Measurements from ENCODE around the gene SARNP. TPM values are rescaled to one million over a fixed set of nuclear protein-coding genes. Genes with fewer than 3 reads are reported as not detected.

The SARNP gene
- total RNA-seq, 5 donors from 2014 or later (not counting 1 experiment from before 2014, with no cell fraction given) = 36.9 to 50.3 (median 46.8) TPM

- H3K36me3 ChIP-seq (ENCODE audit: control insufficient read depth in 2 of 2, extremely low read depth in 1 of 2, insufficient read depth in 1 of 2, low read length in 1 of 2) = peaks cover 0 to 9% of the 10 kb centered on the region in 2 donors
- CTCF ChIA-PET = interaction anchor here (1.2 to 3.7 kb wide), 6 partner anchors 13 to 143 kb away, joined by 4 to 62 read pairs (median 8); partner anchors contain the start of genes ORMDL2 (in 1 of the 2), PYM1 (in 1 of the 2), RAB5B (in 1 of the 2) and SARNP (in 1 of the 2)
- peak overlapping the region; percentile 88 to 90 for H3K27ac Mint-ChIP-seq
- POLR2A ChIA-PET = interaction anchor here (0.6 to 4.2 kb wide), 6 partner anchors 9 to 293 kb away, joined by 3 to 84 read pairs (median 4); partner anchors contain the start of genes ORMDL2 (in 2 of the 2) and SARNP (in 2 of the 2)
- H3K9me3 ChIP-seq = no peaks in the 10 kb centered on the region
- ATAC-seq (replicated peaks in 1 of 4) = peak in 1 of 4 experiments; percentile 11
- 0% methylated on average over 10 of the region's 23 CpGs for WGBS (ENCODE audit: insufficient coverage)
- H3K27me3 ChIP-seq (replicated peaks in 1 of 2; ENCODE audit: control insufficient read depth in 2 of 2, extremely low read depth in 1 of 2, insufficient read depth in 2 of 2, low read length in 1 of 2) = no peaks in the 10 kb centered on the region
- peak overlapping the region; percentile 94 to 97 (median 94) for H3K4me3 Mint-ChIP-seq
- H3K27me3 Mint-ChIP-seq = no peaks in the 10 kb centered on the region
- H3K27ac ChIP-seq (ENCODE audit: low read length) = peak overlapping the region; percentile 50
- peak overlapping the region; percentile 72 to 86 for H3K4me3 ChIP-seq (ENCODE audit: control insufficient read depth in 1 of 2, extremely low read depth in 1 of 2, low read length in 1 of 2)
- DNase-seq = peak in 34 of 35 experiments; percentile 36 to 71 (median 54)
- peaks cover 8% of the 10 kb centered on the region for H3K36me3 Mint-ChIP-seq
- peaks cover 23 to 56% of the 10 kb centered on the region in 2 experiments for H3K4me1 ChIP-seq (ENCODE audit: control insufficient read depth in 1 of 2, extremely low read depth in 1 of 2, insufficient read depth in 2 of 2, low read length in 2 of 2)
- H3K4me1 Mint-ChIP-seq = peaks cover 47 to 62% (median 59%) of the 10 kb centered on the region in 3 donors
- no peaks in the 10 kb centered on the region for H3K9me3 Mint-ChIP-seq
Measured at GRCh38 chr12:55830601-55831446, 13.3 kb upstream of the SARNP start.

DNA sequence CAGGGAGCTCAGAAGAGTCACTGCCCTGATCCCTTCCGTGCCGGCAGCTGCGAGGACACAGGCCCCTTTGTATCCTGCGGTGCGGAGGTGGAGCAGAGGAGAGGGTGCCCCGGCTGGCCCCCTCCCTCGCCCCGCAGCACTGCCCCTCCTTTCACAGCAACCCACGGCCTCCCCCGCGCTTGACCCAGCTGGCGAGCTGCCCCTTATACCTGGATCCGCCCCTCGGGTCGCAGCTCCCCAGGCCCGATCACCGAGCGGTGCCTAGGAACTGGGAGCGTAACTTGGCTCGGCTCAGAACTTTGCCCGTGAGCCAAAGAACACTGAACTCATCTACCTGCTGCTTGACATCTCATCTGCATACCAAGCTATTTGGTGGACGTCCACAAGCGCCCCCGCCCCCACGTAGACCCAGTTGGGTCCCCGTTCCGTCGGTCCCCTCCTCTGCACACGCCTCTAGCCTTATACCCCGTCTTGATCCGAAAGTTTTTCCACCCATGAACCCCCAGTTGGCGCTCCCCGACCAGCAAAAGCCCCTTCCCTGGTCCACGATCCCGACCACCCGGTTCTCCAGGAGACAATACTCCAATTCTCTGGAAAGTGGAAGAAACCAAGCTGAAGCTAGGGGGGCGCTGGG is 12.6 kb upstream of the SARNP start:
- Histone ChIP-seq H3K9me3 (no peaks in the 10 kb centered on the region), H3K4me1 (ENCODE audit: control insufficient read depth in 1 of 2, extremely low read depth in 1 of 2, insufficient read depth in 2 of 2, low read length in 2 of 2) (peaks cover 26 to 62% of the 10 kb centered on the region in 2 experiments), H3K27ac (ENCODE audit: low read length) (peak overlapping the region; percentile 50), H3K27me3 (replicated peaks in 1 of 2; ENCODE audit: control insufficient read depth in 2 of 2, extremely low read depth in 1 of 2, insufficient read depth in 2 of 2, low read length in 1 of 2) (no peaks in the 10 kb centered on the region), H3K36me3 (ENCODE audit: control insufficient read depth in 2 of 2, extremely low read depth in 1 of 2, insufficient read depth in 1 of 2, low read length in 1 of 2) (peaks cover 0 to 7% of the 10 kb centered on the region in 2 donors), H3K4me3 (ENCODE audit: control insufficient read depth in 1 of 2, extremely low read depth in 1 of 2, low read length in 1 of 2) (peak overlapping the region; percentile 72 to 86)
- Mint-ChIP-seq H3K27ac (peak overlapping the region; percentile 88 to 90), H3K27me3 (no peaks in the 10 kb centered on the region), H3K4me3 (peak overlapping the region; percentile 94 to 97 (median 94)), H3K4me1 (peaks cover 53 to 65% (median 65%) of the 10 kb centered on the region in 3 donors), H3K36me3 (peaks cover 9% of the 10 kb centered on the region), H3K9me3 (no peaks in the 10 kb centered on the region)
- WGBS (ENCODE audit: insufficient coverage) = 1% methylated on average over 28 of the region's 37 CpGs
- POLR2A ChIA-PET = interaction anchor here (0.6 to 4.2 kb wide), 14 partner anchors 9 to 818 kb away, joined by 3 to 84 read pairs (median 6); partner anchors contain the start of genes ORMDL2 (in 2 of the 2), SARNP (in 2 of the 2), CD63 (in 1 of the 2) and RAB5B (in 1 of the 2)
- ATAC-seq (replicated peaks in 1 of 4) (peak; percentile 10 to 19 (median 12)), DNase-seq (peak in 28 of 35 experiments; percentile 10 to 52 (median 28))
- CTCF ChIA-PET = interaction anchor here (0.6 to 3.7 kb wide), 18 partner anchors 12 to 1717 kb away, joined by 3 to 62 read pairs (median 4); partner anchors contain the start of genes BLOC1S1 (in 1 of the 2), DCTN2 (in 1 of the 2), ESYT1 (in 1 of the 2) and NEMP1 (in 1 of the 2)

- CTCF ChIA-PET = interaction anchor here in 1 of 2 donors (3.7 kb wide), 1 partner anchor 11 kb away, joined by 62 read pairs; the partner anchor contains the start of genes ORMDL2 and SARNP
Measured at GRCh38 chr12:55828357-55828756, 10.8 kb upstream of the SARNP start.

DNA sequence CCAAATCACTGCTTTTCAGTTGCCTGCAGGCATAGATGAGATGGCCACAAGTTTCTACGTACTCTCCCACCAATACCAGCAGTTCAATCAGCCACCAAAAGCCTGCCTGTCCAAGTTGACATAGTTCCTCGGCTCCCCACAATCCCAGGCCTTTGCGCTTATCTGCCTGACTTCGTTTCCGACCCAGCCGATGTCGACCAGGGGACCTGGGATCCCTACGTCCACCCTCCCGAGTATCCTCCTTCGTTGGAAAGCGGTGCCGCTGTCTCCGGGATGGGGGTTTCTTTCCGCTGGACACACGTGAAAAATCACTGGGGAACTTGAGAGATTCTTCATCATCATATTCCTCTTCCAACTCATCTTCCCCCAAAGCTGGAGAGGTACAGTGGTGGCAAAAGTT is 10.3 kb upstream of the SARNP start:
- Histone ChIP-seq H3K9me3 (no peaks in the 10 kb centered on the region), H3K4me1 (ENCODE audit: control insufficient read depth in 1 of 2, extremely low read depth in 1 of 2, insufficient read depth in 2 of 2, low read length in 2 of 2) (peaks cover 31 to 64% of the 10 kb centered on the region in 2 experiments), H3K36me3 (ENCODE audit: control insufficient read depth in 2 of 2, extremely low read depth in 1 of 2, insufficient read depth in 1 of 2, low read length in 1 of 2) (peaks cover 0 to 11% of the 10 kb centered on the region in 2 donors), H3K27me3 (replicated peaks in 1 of 2; ENCODE audit: control insufficient read depth in 2 of 2, extremely low read depth in 1 of 2, insufficient read depth in 2 of 2, low read length in 1 of 2) (no peaks in the 10 kb centered on the region), H3K4me3 (ENCODE audit: control insufficient read depth in 1 of 2, extremely low read depth in 1 of 2, low read length in 1 of 2) (no peak overlapping the region), H3K27ac (ENCODE audit: low read length) (peak overlapping the region; percentile 34)
- CTCF ChIA-PET = no interaction called here
- no peaks in the 10 kb centered on the region for H3K9me3 Mint-ChIP-seq
- peaks cover 61 to 82% (median 70%) of the 10 kb centered on the region in 3 donors for H3K4me1 Mint-ChIP-seq
- H3K36me3 Mint-ChIP-seq = peaks cover 15% of the 10 kb centered on the region
- POLR2A ChIA-PET = interaction anchor here (3.3 to 4.2 kb wide), 2 partner anchors 10 kb away, joined by 14 to 84 read pairs; partner anchors contain the start of genes ORMDL2 (in 2 of the 2) and SARNP (in 2 of the 2)
- no peak for DNase-seq
- H3K4me3 Mint-ChIP-seq = peak overlapping the region; percentile 94 to 97 (median 94)
- no peaks in the 10 kb centered on the region for H3K27me3 Mint-ChIP-seq
- H3K27ac Mint-ChIP-seq = peak overlapping the region; percentile 87 to 90
- 96% methylated on average over 9 of the region's 15 CpGs for WGBS (ENCODE audit: insufficient coverage)
- no peak for ATAC-seq (replicated peaks in 1 of 4)

More at GRCh38 chr12:55828357-55828756, 10.8 kb upstream of the SARNP start:
- peak overlapping the region in 1 of 2 donors; percentile 25 for H3K4me3 ChIP-seq (ENCODE audit: control insufficient read depth in 1 of 2, extremely low read depth in 1 of 2, low read length in 1 of 2)
- H3K27me3 ChIP-seq (replicated peaks in 1 of 2; ENCODE audit: control insufficient read depth in 2 of 2, extremely low read depth in 1 of 2, insufficient read depth in 2 of 2, low read length in 1 of 2) = no peaks in the 10 kb centered on the region
- H3K9me3 ChIP-seq = no peaks in the 10 kb centered on the region
- DNase-seq = no peak
- H3K36me3 ChIP-seq (ENCODE audit: control insufficient read depth in 2 of 2, extremely low read depth in 1 of 2, insufficient read depth in 1 of 2, low read length in 1 of 2) = peaks cover 3 to 5% of the 10 kb centered on the region in 2 donors
- WGBS (ENCODE audit: insufficient coverage) = 86% methylated on average over 4 of the region's 5 CpGs
- POLR2A ChIA-PET = interaction anchor here (3.3 to 4.2 kb wide), 2 partner anchors 11 kb away, joined by 14 to 84 read pairs; partner anchors contain the start of genes ORMDL2 (in 2 of the 2) and SARNP (in 2 of the 2)
- peak overlapping the region; percentile 87 to 90 for H3K27ac Mint-ChIP-seq
- H3K27me3 Mint-ChIP-seq = no peaks in the 10 kb centered on the region
- peak overlapping the region; percentile 83 for H3K27ac ChIP-seq (ENCODE audit: low read length)
- ATAC-seq (replicated peaks in 1 of 4) = no peak
- H3K4me1 Mint-ChIP-seq = peaks cover 61 to 77% (median 70%) of the 10 kb centered on the region in 3 donors
- H3K9me3 Mint-ChIP-seq = no peaks in the 10 kb centered on the region
- peaks cover 31 to 66% of the 10 kb centered on the region in 2 experiments for H3K4me1 ChIP-seq (ENCODE audit: control insufficient read depth in 1 of 2, extremely low read depth in 1 of 2, insufficient read depth in 2 of 2, low read length in 2 of 2)
- peaks cover 10% of the 10 kb centered on the region for H3K36me3 Mint-ChIP-seq
- peak overlapping the region; percentile 94 to 97 (median 94) for H3K4me3 Mint-ChIP-seq

- WGBS (ENCODE audit: insufficient coverage) = 73% methylated on average over 3 of the region's 5 CpGs
- peaks cover 28% of the 10 kb centered on the region for H3K36me3 Mint-ChIP-seq
- no peak for ATAC-seq (replicated peaks in 1 of 4)
- peak overlapping the region; percentile 70 to 87 for H3K27ac Mint-ChIP-seq
- H3K36me3 ChIP-seq (ENCODE audit: control insufficient read depth in 2 of 2, extremely low read depth in 1 of 2, insufficient read depth in 1 of 2, low read length in 1 of 2) = peaks cover 13 to 42% of the 10 kb centered on the region in 2 donors
- H3K4me1 Mint-ChIP-seq = peaks cover 41 to 61% (median 45%) of the 10 kb centered on the region in 3 donors
- H3K4me3 Mint-ChIP-seq = no peak overlapping the region
- DNase-seq = no peak
- H3K9me3 ChIP-seq = no peaks in the 10 kb centered on the region
- peaks cover 26 to 43% of the 10 kb centered on the region in 2 experiments for H3K4me1 ChIP-seq (ENCODE audit: control insufficient read depth in 1 of 2, extremely low read depth in 1 of 2, insufficient read depth in 2 of 2, low read length in 2 of 2)
- no peaks in the 10 kb centered on the region for H3K27me3 ChIP-seq (replicated peaks in 1 of 2; ENCODE audit: control insufficient read depth in 2 of 2, extremely low read depth in 1 of 2, insufficient read depth in 2 of 2, low read length in 1 of 2)
- no peaks in the 10 kb centered on the region for H3K9me3 Mint-ChIP-seq
- CTCF ChIA-PET = interaction anchor here in 1 of 2 donors (0.6 to 0.7 kb wide), 2 partner anchors 12 to 81 kb away, joined by 3 read pairs; no protein-coding TSS in a partner anchor
- no peak overlapping the region for H3K4me3 ChIP-seq (ENCODE audit: control insufficient read depth in 1 of 2, extremely low read depth in 1 of 2, low read length in 1 of 2)
- H3K27ac ChIP-seq (ENCODE audit: low read length) = no peak overlapping the region
- POLR2A ChIA-PET = interaction anchor here (0.5 to 0.6 kb wide), 2 partner anchors 55 to 839 kb away, joined by 3 read pairs; no protein-coding TSS in a partner anchor
- H3K27me3 Mint-ChIP-seq = no peaks in the 10 kb centered on the region
Measured at GRCh38 chr12:55824726-55825125, 7.2 kb upstream of the SARNP start.

All from T-cell (primary cell).